GM18858 (cell line): ENCODE measurements around the gene NPS.

Source experiments
- ATAC-seq: cut with Tn5 transposase; IDR thresholded peaks from one replicate; pipeline ENCODE4 v1.9.1; 2021; ENCODE audit not compliant: unreplicated experiment

NPS gene

DNA sequence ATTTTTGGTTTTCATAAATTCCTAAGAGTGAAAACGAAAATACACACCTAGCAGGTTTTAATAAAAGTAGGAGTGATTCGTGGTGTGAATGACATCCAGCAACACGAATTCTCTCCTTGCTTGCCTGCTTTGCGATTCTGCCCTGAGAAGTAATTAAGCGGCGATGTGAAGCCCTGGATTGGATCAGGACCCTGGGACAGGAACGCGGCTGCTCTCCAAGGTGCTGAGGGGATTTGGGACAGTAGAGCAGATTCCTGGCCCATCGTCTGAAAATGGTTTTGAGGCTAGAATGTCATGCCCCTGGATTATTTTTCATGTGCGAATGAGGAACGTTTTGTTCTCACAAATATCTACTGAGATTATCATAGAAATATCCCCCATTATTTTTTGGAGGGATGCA is 7.8 kb downstream of the NPS start:
- no peak for ATAC-seq

- ATAC-seq = no peak
Measured at GRCh38 chr10:127561647-127562046, 12.5 kb downstream of the NPS start.

GRCh38 chr10:127563718-127564553 is 14.8 kb downstream of the NPS start:
- peak; percentile 46 for ATAC-seq

GRCh38 chr10:127564644-127565043 is 15.5 kb downstream of the NPS start:
- no peak for ATAC-seq

GRCh38 chr10:127565583-127565982 is 16.5 kb downstream of the NPS start:
- ATAC-seq = no peak

DNA sequence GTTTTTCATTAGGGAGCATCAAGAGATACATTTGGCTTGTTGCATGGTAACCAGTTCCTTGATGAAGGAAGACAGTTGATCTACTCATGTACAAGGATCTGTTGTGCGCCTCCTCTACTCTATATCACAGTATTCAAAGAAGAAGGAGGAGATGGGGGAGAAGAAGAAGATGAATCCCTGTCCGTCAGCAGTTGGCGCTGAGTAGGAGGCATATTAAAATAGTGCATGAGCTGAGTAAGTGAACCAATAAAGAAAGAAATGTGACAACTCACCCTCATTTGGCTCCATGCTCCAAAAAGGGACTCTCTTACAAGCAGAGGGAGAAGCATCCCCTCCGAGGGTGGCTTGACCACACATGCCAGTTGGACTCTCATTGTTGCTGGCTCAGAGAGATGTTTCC is 20.1 kb downstream of the NPS start:
- no peak for ATAC-seq

- no peak for ATAC-seq
Measured at GRCh38 chr10:127570036-127570435, 20.9 kb downstream of the NPS start.

- no peak for ATAC-seq
Measured at GRCh38 chr10:127571386-127571785, 22.3 kb downstream of the NPS start.

- no peak for ATAC-seq
Measured at GRCh38 chr10:127576051-127576450, 26.9 kb downstream of the NPS start.

- no peak for ATAC-seq
Measured at GRCh38 chr10:127576740-127577161, 27.6 kb downstream of the NPS start.

- no peak for ATAC-seq
Measured at GRCh38 chr10:127577376-127578258, 28.5 kb downstream of the NPS start.

DNA sequence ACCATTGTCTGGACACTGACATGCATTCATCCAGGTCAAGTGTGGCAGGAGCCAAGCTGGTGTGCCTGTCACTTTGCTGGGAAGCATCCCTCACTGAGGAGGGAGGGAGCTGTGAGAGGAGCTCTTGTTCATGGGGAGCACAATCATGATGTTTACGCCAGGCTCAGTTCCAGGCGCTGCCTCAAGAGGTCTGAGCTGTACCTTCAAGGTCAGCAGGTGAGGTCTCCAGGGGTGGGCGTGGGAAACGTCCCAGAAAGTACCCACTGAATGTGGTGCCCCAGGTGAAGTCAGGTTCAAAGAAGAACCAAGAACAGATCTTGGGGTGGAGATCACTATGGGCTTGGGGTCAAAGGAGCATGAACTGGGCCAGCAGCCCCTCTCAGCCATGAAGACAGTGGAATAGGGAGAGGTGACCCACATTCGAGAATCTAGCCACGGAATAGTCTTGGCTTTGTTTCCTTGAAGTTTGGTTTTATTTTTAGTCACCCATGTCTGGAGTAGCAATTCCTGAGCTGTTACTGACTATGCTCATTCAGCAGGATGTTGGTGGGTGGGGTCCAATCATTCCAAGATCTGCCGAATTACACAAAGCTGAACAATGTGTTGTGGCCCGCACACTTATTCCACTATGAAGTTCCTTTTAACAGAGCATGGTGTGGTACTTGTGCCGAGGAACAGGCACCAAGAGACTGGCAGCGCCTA is 29.3 kb downstream of the NPS start:
- ATAC-seq = no peak

- ATAC-seq = no peak
Measured at GRCh38 chr10:127578961-127579305, 29.8 kb downstream of the NPS start.

DNA sequence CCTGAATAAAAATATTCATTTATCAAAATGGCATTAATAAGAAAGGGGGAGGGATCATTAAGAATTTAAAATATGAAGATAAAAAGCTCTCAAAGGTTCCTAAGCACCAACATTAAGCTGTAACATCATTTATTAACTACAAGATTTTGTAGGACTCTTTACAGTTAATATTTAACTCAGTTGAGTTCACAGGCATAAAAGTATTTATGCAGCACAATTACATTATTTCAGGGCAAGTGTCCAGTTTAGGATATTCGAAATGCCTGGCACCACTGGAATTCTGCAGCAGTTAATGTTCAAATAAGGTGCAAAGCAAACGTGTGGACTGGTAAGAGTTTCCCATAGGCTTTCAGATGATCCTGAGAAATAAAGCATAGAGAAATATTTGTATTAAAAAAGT is 30.5 kb downstream of the NPS start:
- no peak for ATAC-seq

DNA sequence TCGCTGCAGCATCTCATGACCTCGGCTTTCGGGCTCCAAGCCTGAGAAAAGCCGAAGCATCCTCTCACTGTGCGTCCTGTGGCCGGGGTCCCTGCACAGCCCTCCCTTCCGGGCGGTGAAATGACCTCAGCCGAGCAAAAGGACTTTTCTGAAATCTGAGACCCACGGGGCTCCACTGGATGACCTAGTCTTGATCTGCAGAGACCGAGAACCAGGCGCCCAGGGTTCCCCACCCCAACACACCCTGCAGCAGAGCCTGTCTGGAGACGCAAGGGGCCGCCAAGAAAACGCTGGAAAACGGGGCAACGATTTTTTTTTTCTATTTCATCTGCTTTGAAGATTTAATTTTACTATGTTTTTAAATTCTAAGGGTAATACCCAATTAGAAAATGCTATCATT is 31.7 kb downstream of the NPS start:
- no peak for ATAC-seq

DNA sequence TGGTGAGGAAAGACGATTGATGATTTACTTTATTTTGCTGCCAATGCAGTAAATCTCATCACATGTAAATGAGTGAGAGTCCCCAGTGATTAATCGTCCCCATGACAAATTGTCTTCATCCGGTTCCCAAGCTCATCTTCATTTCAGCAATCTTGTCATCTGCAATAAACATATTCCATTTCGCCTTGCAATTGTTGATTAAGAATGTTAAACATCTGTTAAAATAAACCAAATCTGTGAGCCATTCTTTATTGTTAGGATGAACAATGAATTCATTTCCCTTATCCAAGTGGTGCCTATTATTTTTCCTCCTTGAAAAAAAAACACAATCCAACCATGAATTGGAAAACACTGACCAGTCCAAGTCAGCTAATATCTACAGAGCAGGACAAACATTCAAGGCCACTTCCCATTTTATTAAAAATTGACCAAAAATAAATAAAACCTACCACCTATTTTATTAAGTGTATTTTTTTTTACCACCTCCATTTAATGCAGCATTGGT is 36.5 kb downstream of the NPS start:
- ATAC-seq = no peak

DNA sequence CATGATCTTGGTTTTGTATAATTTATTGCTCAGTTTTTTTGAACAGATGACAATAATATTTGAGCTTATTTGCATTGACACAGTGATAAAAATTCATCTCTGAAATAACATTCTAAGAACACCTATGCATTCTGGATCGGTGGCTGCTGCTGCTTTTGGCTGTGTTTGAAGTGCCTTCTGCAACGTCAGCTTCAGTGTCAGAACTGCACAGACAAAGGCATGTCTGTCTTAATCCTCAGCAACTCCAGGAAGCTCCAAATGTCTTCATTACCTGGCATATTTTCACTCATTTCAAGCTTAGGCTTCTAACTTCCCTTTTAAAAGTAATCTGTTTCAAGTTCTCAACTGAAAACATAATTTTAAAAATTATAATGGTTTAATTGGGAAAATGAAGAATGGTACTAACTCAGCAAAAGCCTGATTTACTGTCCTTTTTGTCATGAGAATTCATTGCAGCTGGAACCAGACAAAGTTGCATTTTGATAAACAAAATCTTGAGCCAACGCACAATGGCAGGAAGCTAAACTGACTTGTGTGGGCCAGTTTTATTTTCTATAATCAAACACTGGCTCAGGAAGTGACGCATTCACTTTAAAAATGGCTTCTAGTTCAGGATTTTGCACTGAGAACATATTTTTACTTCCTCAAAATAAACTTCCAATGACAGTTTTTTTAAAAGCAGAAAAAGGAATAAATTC is 38.7 kb downstream of the NPS start:
- no peak for ATAC-seq

DNA sequence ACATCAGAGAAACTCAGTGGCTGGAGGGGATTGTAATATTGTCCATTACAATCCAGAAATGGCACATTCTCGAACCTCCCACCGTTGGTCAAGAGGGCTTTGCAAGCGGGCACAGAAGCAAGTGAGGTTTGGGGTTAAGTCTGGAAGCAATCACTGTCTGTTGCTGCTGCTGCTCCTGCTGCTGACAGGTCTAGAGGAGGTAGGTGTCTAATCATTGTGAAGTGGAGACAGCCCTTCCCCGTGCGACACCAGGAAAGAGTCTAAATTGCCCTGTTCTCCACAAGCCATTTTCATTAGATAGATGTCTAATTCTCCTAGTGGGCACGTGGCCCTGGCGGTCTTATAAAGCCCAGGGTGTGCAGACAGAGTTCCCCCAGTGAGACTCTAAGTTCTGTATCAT is 43.5 kb downstream of the NPS start:
- no peak for ATAC-seq

DNA sequence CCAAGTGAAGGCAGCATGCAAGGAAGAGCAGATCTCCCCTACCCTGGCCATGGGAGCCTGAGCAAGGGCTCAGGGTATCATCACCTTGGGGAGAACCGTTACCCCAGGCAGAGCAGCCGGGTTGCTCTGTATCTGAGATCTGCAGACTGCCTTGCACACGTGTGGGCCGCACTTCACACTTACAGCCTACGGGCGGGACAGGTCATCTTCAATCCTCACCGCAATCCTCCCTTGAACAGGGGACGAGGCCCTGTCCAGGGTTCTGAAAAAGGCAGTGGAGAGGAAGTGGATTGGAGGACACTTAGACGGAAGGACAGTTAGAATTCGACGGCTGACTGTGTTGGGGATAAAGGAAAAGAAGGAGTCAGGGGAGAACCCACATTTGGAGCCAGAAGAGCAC is 51.4 kb downstream of the NPS start:
- ATAC-seq = no peak
